Neutrophil (primary cell): ENCODE results near the gene INO80E.

ENCODE experiments used
- H3K27ac ChIP-seq: fragments of 200-600 bp; sonication (generic); 2 replicates; pipeline ENCODE4 v1.5.1; 2016; ENCODE audit warnings: mild to moderate bottlenecking, moderate library complexity
- H3K27me3 ChIP-seq: fragments of 200-600 bp; sonication (generic); 2 replicates; pipeline ENCODE4 v1.6.0; 2016; ENCODE audit warnings: mild to moderate bottlenecking
- H3K36me3 ChIP-seq: fragments of 200-600 bp; sonication (generic); 2 replicates; pipeline ENCODE4 v1.5.1; 2017
- H3K4me1 ChIP-seq, 2 experiments: fragments of 200-600 bp in 1 of 2; sonication (generic) in 1 of 2; 1 replicate in 1 of 2; 2 replicates in 1 of 2; pipeline versions ENCODE4 v1.5.1 to v1.6.1; 2013 to 2016; ENCODE audit warnings: low read depth in 1 of 2, low read length in 1 of 2, mild to moderate bottlenecking in 1 of 2, moderate library complexity in 1 of 2; ENCODE audit not compliant: control insufficient read depth in 1 of 2, insufficient read depth in 1 of 2
- H3K4me3 ChIP-seq, 2 experiments: fragments of 200-600 bp in 1 of 2; sonication (generic) in 1 of 2; 1 replicate in 1 of 2; 2 replicates in 1 of 2; pipeline ENCODE4 v1.5.1; 2013 to 2016; ENCODE audit warnings: low read depth in 1 of 2, low read length in 1 of 2, mild to moderate bottlenecking in 1 of 2, moderate library complexity in 1 of 2
- H3K9me3 ChIP-seq: fragments of 200-600 bp; sonication (generic); 2 replicates; pipeline ENCODE4 v1.5.1; 2016
- TF ChIP-seq, protein P1 (sequence below): fragments of 200-600 bp; sonication (generic); IDR thresholded peaks from 2 replicates; pipeline ENCODE4 v1.5.1; 2016; ENCODE audit warnings: antibody characterized with exemption

Gene INO80E

GRCh38 chr16:29987371-29988085 is 8.5 kb upstream of the INO80E start:
- Histone ChIP-seq H3K9me3 (no peaks in the 10 kb centered on the region), H3K27me3 (no peaks in the 10 kb centered on the region), H3K27ac (no peak overlapping the region), H3K4me3 (no peak overlapping the region), H3K4me1 (no peaks in the 10 kb centered on the region), H3K36me3 (peaks cover 98% of the 10 kb centered on the region)
- TF ChIP-seq, protein P1, sequence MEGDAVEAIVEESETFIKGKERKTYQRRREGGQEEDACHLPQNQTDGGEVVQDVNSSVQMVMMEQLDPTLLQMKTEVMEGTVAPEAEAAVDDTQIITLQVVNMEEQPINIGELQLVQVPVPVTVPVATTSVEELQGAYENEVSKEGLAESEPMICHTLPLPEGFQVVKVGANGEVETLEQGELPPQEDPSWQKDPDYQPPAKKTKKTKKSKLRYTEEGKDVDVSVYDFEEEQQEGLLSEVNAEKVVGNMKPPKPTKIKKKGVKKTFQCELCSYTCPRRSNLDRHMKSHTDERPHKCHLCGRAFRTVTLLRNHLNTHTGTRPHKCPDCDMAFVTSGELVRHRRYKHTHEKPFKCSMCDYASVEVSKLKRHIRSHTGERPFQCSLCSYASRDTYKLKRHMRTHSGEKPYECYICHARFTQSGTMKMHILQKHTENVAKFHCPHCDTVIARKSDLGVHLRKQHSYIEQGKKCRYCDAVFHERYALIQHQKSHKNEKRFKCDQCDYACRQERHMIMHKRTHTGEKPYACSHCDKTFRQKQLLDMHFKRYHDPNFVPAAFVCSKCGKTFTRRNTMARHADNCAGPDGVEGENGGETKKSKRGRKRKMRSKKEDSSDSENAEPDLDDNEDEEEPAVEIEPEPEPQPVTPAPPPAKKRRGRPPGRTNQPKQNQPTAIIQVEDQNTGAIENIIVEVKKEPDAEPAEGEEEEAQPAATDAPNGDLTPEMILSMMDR: no peak

- H3K36me3 ChIP-seq: peaks cover 98% of the 10 kb centered on the region
- no peak overlapping the region for H3K4me3 ChIP-seq
- H3K27ac ChIP-seq: no peak overlapping the region
- no peaks in the 10 kb centered on the region for H3K4me1 ChIP-seq
- H3K27me3 ChIP-seq: no peaks in the 10 kb centered on the region
- TF ChIP-seq, protein P1: no peak
- H3K9me3 ChIP-seq: no peaks in the 10 kb centered on the region
Measured at GRCh38 chr16:29988346-29989075, 7.5 kb upstream of the INO80E start.

GRCh38 chr16:29989111-29989858 is 6.8 kb upstream of the INO80E start:
- Histone ChIP-seq H3K27me3 (no peaks in the 10 kb centered on the region), H3K27ac (no peak overlapping the region), H3K36me3 (peaks cover 92% of the 10 kb centered on the region), H3K4me3 (no peak overlapping the region), H3K9me3 (no peaks in the 10 kb centered on the region), H3K4me1 (peaks cover 0 to 6% of the 10 kb centered on the region in 2 experiments)
- TF ChIP-seq, protein P1: no peak

DNA sequence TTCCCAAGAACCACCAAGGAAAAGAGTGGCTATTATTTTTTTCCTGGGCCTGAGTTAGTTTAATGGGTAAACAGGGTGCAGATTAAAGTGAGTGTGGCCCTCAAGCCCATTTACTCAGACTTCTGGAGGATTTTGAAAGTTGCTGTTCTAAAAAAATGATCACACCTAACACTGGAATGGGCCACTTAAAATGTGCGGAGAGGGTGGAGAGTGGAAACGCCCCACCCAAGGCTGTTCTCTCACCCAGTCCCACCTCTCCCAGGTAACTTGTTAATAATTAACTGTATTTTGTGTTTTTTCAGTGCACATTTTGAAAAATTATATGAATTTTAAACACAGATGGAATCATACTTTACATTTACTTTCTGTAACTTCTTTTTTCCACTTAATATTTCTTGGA is 6.0 kb upstream of the INO80E start:
- no peak overlapping the region for H3K27ac ChIP-seq
- peaks cover 84% of the 10 kb centered on the region for H3K36me3 ChIP-seq
- H3K27me3 ChIP-seq: no peaks in the 10 kb centered on the region
- no peaks in the 10 kb centered on the region for H3K9me3 ChIP-seq
- H3K4me3 ChIP-seq: no peak overlapping the region
- TF ChIP-seq, protein P1: no peak
- peaks cover 7 to 13% of the 10 kb centered on the region in 2 experiments for H3K4me1 ChIP-seq

DNA sequence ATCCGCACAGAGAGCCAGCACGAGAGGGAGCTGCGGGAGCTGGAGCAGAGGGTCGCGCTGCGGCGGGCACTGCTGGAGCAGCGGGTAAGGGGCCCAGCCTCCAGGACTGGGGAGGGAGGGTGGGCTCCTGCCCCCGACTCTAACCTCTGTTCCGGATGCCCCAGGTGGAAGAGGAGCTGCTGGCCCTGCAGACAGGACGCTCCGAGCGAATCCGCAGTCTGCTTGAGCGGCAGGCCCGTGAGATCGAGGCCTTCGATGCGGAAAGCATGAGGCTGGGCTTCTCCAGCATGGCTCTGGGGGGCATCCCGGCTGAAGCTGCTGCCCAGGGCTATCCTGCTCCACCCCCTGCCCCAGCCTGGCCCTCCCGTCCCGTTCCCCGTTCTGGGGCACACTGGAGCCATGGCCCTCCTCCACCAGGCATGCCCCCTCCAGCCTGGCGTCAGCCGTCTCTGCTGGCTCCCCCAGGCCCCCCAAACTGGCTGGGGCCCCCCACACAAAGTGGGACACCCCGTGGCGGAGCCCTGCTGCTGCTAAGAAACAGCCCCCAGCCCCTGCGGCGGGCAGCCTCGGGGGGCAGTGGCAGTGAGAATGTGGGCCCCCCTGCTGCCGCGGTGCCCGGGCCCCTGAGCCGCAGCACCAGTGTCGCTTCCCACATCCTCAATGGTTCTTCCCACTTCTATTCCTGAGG is 5.0 kb upstream of the INO80E start:
- TF ChIP-seq, protein P1: no peak
- H3K27me3 ChIP-seq: no peaks in the 10 kb centered on the region
- no peak overlapping the region for H3K27ac ChIP-seq
- peaks cover 10 to 16% of the 10 kb centered on the region in 2 experiments for H3K4me1 ChIP-seq
- peaks cover 75% of the 10 kb centered on the region for H3K36me3 ChIP-seq
- H3K4me3 ChIP-seq: no peak overlapping the region
- H3K9me3 ChIP-seq: no peaks in the 10 kb centered on the region
